NB4 (cell line): ENCODE data around the gene TMEM87B.

Experiments
- CTCF ChIP-seq: IDR thresholded peaks from one replicate; pipeline ENCODE4 v1.5.1; 2012; ENCODE audit warnings: low read depth, low read length
- POLR2A ChIP-seq: IDR thresholded peaks from 2 replicates; pipeline ENCODE4 v1.6.1; 2011; ENCODE audit warnings: mild to moderate bottlenecking; ENCODE audit not compliant: insufficient read length; ENCODE audit errors: extremely low read depth

DNA sequence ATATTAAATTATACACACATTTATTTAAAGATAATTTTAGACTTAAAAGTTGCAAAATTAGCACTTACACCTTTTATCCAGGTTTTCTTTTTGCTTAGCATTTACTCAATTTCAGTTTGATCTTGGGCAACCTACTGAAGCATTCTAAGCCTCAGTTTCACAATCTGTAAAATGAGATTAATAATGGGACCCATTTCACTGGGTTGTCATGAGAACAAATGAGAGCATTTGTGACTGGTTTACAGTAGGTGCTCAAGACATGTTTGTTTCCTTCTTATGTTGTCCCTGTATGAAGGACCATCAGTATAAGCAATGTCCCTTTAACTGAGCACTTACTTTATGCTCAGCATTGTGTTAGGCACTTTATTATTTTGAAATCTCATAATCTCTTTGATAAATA is 78.3 kb downstream of the TMEM87B start:
- TF ChIP-seq CTCF (no peak), POLR2A (no peak)
